Fibroblast of villous mesenchyme (primary cell): ENCODE results near the gene EEF1E1. TPM values are rescaled to one million over a fixed set of nuclear protein-coding genes. Genes with fewer than 3 reads are reported as not detected.

ENCODE experiments used
- DNase-seq: peaks from one replicate; pipeline ENCODE4 v3.0.0-alpha.2; 2010; ENCODE audit warnings: low read depth
- H3K4me3 ChIP-seq: 2 replicates; pipeline ENCODE4 v1.5.1; 2011; ENCODE audit warnings: low read depth, mild to moderate bottlenecking, low read length
- CTCF ChIP-seq: IDR thresholded peaks from 2 replicates; pipeline ENCODE4 v1.5.1; 2012; ENCODE audit warnings: low read depth, mild to moderate bottlenecking, low read length; ENCODE audit not compliant: insufficient read depth
- total RNA-seq: library from RNA; depleted of rRNA; stranded (reverse); fragments of >200 nt; gene quantifications from 2 replicates; pipeline ENCODE4 v1.2.3, GENCODE V29; 2012

Gene EEF1E1
- total RNA-seq, 1 donor = 35.8 TPM

GRCh38 chr6:8110117-8110721 is 7.9 kb upstream of the EEF1E1 start:
- no peak for DNase-seq
- TF ChIP-seq CTCF = no peak
- H3K4me3 ChIP-seq = no peak overlapping the region

GRCh38 chr6:8108759-8109539 is 6.6 kb upstream of the EEF1E1 start:
- no peak for TF ChIP-seq CTCF
- no peak for DNase-seq
- H3K4me3 ChIP-seq = no peak overlapping the region

- no peak for TF ChIP-seq CTCF
- DNase-seq = peak; percentile 92
- no peak overlapping the region for H3K4me3 ChIP-seq
Observed at GRCh38 chr6:8108031-8108660, 5.8 kb upstream of the EEF1E1 start.

GRCh38 chr6:8105791-8106190 is 3.4 kb upstream of the EEF1E1 start:
- TF ChIP-seq CTCF = no peak
- no peak for DNase-seq
- no peak overlapping the region for H3K4me3 ChIP-seq

GRCh38 chr6:8103726-8104125 is 1.4 kb upstream of the EEF1E1 start:
- TF ChIP-seq CTCF = no peak
- no peak overlapping the region for H3K4me3 ChIP-seq
- DNase-seq = no peak

- peak; percentile 18 for DNase-seq
- TF ChIP-seq CTCF = no peak
- H3K4me3 ChIP-seq = no peak overlapping the region
Observed at GRCh38 chr6:8100159-8100854, 2.0 kb downstream of the EEF1E1 start.
